ENCODE results near the gene HIRA. TPM values are rescaled to one million over a fixed set of nuclear protein-coding genes. Genes with fewer than 3 reads are reported as not detected.

HIRA gene
- total and polyA plus RNA-seq, 2 experiments from 2014 or later: 9.4 to 58.3 TPM

- DNase-seq (ENCODE audit: low spot score): no peak
- Mint-ChIP-seq H3K27me3 (ENCODE audit: insufficient read depth, low read depth, poor library complexity) (no peaks in the 10 kb centered on the region), H3K27ac (no peak overlapping the region), H3K36me3 (ENCODE audit: low read depth) (peaks cover 67% of the 10 kb centered on the region), H3K4me1 (peaks cover 7% of the 10 kb centered on the region), H3K9me3 (no peaks in the 10 kb centered on the region), H3K4me3 (no peak overlapping the region)
- Histone ChIP-seq H3K4me3 (no peak overlapping the region), H3K36me3 (ENCODE audit: insufficient read depth) (peaks cover 43% of the 10 kb centered on the region), H3K4me2 (no peak overlapping the region), H3K27ac (ENCODE audit: low read depth) (no peak overlapping the region), H3K79me2 (replicated peaks; ENCODE audit: insufficient read depth) (no peaks in the 10 kb centered on the region; the same call in 1 of the 2 replicates), H3F3A (replicated peaks; ENCODE audit: low read depth) (no peaks in the 10 kb centered on the region), H3K27me3 (ENCODE audit: insufficient read depth) (no peaks in the 10 kb centered on the region), H4K20me1 (replicated peaks; ENCODE audit: insufficient read depth) (peaks cover 10% of the 10 kb centered on the region), H3K9me2 (ENCODE audit: insufficient read depth) (no peaks in the 10 kb centered on the region), H3K4me1 (ENCODE audit: insufficient read depth) (no peaks in the 10 kb centered on the region), H2AFZ (no peak overlapping the region)
- no peak for ATAC-seq
- no peak for TF ChIP-seq ZNF331 (CRISPR knock-in tag; IDR thresholded peaks at IDR 0.05; ENCODE audit: low read depth)
- TF ChIP-seq STAT1 (IDR thresholded peaks at IDR 0.05; ENCODE audit: unreplicated experiment): no peak
- no peak for TF ChIP-seq CREB1 (CRISPR knock-in tag; IDR thresholded peaks at IDR 0.05; ENCODE audit: low read depth)
These were observed 26.4 kb upstream of the HIRA start for GRCh38 chr22:19457828-19458428.

GRCh38 chr22:19456541-19456940 is 25.0 kb upstream of the HIRA start:
- peaks cover 41% of the 10 kb centered on the region for H3K36me3 ChIP-seq (ENCODE audit: insufficient read depth)
- peaks cover 73% of the 10 kb centered on the region for H3K36me3 Mint-ChIP-seq (ENCODE audit: low read depth)
- TF ChIP-seq ZNF114 (CRISPR knock-in tag; IDR thresholded peaks at IDR 0.05) (no peak), REST (IDR thresholded peaks at IDR 0.05; ENCODE audit: unreplicated experiment) (no peak), CREB1 (CRISPR knock-in tag; IDR thresholded peaks at IDR 0.05; ENCODE audit: low read depth) (no peak), ZNF462 (CRISPR knock-in tag; IDR thresholded peaks at IDR 0.05) (no peak), JUNB (IDR thresholded peaks at IDR 0.05; ENCODE audit: unreplicated experiment) (no peak), POLR2AphosphoS5 (IDR thresholded peaks at IDR 0.05; ENCODE audit: low read depth) (no peak), NANOG (IDR thresholded peaks at IDR 0.05; ENCODE audit: borderline replicate concordance) (no peak), ZNF331 (CRISPR knock-in tag; IDR thresholded peaks at IDR 0.05; ENCODE audit: low read depth) (no peak), EZH2phosphoT487 (IDR thresholded peaks at IDR 0.05; ENCODE audit: unreplicated experiment) (no peak), STAT1 (IDR thresholded peaks at IDR 0.05; ENCODE audit: unreplicated experiment) (no peak), ETS1 (IDR thresholded peaks at IDR 0.05) (no peak)

More at GRCh38 chr22:19456541-19456940, 25.0 kb upstream of the HIRA start:
- no peak for ATAC-seq
- H3K9me2 ChIP-seq (ENCODE audit: insufficient read depth): no peaks in the 10 kb centered on the region
- no peak overlapping the region for H3K27ac Mint-ChIP-seq
- H3K27me3 Mint-ChIP-seq (ENCODE audit: insufficient read depth, low read depth, poor library complexity): peaks cover 2% of the 10 kb centered on the region
- no peaks in the 10 kb centered on the region for H3K27me3 ChIP-seq (ENCODE audit: insufficient read depth)
- H3K4me2 ChIP-seq: no peak overlapping the region
- H3K4me1 Mint-ChIP-seq: peaks cover 7% of the 10 kb centered on the region
- no peak for DNase-seq (ENCODE audit: low spot score)
- H3K79me2 ChIP-seq (replicated peaks; ENCODE audit: insufficient read depth): no peaks in the 10 kb centered on the region; the same call in 1 of the 2 replicates
- H3F3A ChIP-seq (replicated peaks; ENCODE audit: low read depth): no peaks in the 10 kb centered on the region
- H3K27ac ChIP-seq (ENCODE audit: low read depth): no peak overlapping the region
- H3K4me1 ChIP-seq (ENCODE audit: insufficient read depth): no peaks in the 10 kb centered on the region
- no peak overlapping the region for H2AFZ ChIP-seq
- H3K4me3 ChIP-seq: no peak overlapping the region
- no peak overlapping the region for H3K4me3 Mint-ChIP-seq
- no peaks in the 10 kb centered on the region for H3K9me3 Mint-ChIP-seq
- peaks cover 3% of the 10 kb centered on the region for H4K20me1 ChIP-seq (replicated peaks; ENCODE audit: insufficient read depth)
